Stimulated activated CD4-positive, alpha-beta T cell treated with anti-CD3 and anti-CD28 coated beads, Interleukin-1b, Interleukin-23, amount 100 ng/mL, for 1 hour (primary cell): Measurements from ENCODE around the gene NEURL1B.
"Not testable (repeated sequence)": the region's sequence is repeated elsewhere in the genome, so short reads cannot be mapped to it uniquely, and the experiment has no call there.

Source experiments
- DNase-seq, 2 donors: peaks; one replicate each; pipeline ENCODE4 v3.0.0-alpha.2; 2020; ENCODE audit warnings: low read depth in 2 of 2

Gene NEURL1B

GRCh38 chr5:172640822-172641358 is at the start of gene NEURL1B:
TSS of gene NEURL1B (plus strand) at chr5:172641263. CDS start at chr5:172641407, 144 bp downstream.
- DNase-seq, result peak in 1 of 2 donors; percentile 2

- DNase-seq, result no peak
Observed at GRCh38 chr5:172591636-172592035, 49.4 kb upstream of the NEURL1B start.

DNA sequence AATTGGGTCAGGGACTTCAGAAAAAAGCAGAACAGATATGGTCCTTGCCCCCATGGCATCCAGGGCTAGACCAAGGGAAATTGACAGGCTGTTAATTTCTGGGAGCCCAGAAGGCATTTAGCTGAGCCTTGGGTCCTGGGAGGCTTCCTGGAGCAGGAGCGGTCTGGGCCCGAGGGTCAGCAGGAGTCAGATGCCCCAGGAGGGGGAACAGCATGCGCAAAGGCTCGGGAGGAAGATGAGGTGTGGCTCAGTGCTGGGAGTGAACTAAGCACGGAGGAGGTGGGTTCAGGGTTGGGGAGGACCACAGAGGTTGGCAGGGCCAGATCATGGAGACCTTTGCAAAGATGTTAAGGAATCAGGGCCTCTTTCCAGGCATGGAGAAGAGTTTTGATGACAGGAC is 48.2 kb upstream of the NEURL1B start:
- DNase-seq, result no peak

GRCh38 chr5:172593306-172593705 is 47.8 kb upstream of the NEURL1B start:
- no peak for DNase-seq

DNA sequence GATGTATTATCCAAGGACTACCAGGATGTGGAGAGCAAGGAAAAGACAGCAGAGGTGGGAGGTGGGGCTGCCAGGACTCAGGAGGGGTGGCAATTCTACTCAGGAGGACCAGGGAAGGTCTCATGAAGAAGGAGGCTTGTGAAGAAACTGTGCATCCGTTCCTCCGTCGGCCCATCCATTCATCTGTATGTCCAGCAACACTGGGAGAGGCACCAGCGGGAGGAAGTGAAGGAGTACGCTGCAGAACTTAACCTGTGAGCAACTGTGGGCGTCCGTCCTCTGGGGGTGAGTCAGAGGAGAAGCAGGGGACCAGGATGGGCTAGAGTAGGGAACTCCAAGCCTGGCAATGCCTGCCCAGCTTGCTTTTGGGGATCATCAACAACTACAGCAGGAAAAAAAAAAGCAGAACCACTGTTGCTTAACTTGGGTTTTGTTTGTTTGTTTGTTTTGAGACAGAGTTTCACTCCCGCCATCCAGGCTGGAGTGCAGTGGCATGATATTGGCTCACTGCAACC is 47.3 kb upstream of the NEURL1B start:
- DNase-seq, result no peak

- DNase-seq, result no peak
Observed at GRCh38 chr5:172594431-172594830, 46.6 kb upstream of the NEURL1B start.

- no peak for DNase-seq
Observed at GRCh38 chr5:172594867-172595466, 46.1 kb upstream of the NEURL1B start.

DNA sequence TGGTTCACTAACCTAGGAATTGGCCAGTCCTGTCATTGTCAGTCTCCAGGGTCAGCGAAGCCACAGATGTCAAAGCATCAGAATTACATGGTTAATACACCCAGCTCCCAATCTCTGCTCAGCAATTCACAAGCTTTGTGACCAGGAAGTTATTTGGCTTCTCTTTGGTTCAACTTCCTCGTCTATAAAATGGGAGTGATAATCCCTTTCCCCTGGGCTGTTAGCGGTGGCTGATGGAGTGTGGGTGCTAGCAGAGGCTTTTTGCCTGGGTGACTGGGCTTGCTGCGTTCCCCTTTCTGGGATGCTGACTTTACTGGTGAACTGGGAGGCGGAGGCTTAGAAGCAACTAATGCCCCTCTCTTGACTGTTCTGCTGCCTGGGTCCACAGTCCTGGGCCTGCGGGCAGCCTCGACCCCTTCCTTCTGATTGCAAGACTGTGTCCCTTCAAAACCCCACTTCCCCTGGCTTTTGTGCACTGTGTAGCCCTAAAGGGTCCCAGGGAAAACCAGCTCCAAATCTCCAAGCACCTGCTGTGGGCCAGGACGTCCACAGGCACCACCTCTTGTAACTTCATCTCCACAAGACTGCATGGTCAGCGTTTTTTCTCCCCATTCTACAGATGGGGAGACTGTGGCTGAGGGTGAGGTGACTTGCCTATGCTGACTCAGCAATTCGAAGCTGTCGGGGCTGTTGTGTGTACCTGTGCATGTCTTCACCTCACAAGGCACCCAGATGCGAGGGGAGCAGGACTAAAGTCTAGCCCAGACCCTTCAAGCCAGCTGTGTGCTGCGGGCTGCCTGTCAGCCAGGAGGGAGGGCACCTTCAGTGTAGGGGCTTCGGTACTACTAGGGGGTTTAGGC is 45.2 kb upstream of the NEURL1B start:
- DNase-seq, result no peak

DNA sequence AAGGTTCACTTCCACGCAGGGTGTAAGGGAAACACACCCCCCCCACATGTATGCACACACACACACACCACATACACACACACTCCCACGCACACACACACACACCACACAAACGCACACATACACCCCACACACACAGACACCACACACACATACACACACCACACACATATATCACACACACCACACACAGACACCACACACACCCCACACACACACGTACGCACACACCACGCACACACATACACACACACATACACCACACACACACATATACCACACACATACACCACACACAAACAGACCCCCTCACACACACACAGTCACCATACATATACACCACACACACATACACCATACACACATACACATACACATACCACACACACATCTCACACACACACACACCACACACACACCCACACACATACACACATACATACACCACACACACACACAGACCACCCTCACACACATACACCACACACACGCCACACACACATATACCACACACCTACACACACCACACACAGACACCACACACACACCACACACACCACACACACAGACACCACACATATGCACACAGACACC is 44.3 kb upstream of the NEURL1B start:
- no peak for DNase-seq

GRCh38 chr5:172597755-172598155 is 43.3 kb upstream of the NEURL1B start:
- no peak for DNase-seq

- DNase-seq, result no peak
Observed at GRCh38 chr5:172598251-172599203, 42.5 kb upstream of the NEURL1B start.

DNA sequence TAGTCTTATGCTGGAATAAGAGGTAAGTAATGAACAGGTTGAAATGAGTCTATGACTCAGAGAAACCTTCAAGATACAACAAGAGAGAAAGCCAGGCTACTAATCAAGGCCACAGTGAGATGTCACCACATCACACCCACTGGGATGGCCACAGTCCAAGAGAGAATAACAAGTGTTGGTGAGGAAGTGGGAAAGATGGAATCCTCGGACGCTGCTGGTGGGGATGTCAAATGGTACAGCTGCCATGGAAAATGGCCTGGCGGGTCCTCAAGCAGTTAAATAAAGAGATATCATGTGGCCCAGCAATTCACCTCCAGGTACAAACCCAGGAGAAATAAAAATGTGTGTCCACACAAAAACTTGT is 41.9 kb upstream of the NEURL1B start:
- no peak for DNase-seq

DNA sequence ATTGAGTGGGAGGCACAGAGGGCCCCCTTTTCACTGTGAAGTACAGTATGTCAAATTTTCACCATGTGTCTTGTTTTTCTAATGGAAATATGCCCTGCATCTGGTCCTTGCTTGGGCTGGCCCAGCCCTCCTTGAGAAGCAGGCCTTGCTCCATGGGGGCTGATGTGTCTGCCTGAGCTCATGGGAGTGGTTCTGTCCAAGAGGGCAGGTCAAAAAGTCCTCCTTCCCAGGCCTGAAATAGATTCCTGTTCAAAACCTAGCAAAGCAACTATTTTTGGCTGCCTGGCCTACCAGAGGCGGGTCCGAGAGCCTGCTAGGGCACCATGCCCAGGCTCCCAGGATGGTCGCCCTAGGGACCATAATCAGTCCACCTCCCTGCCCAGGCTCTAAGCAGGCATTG is 40.5 kb upstream of the NEURL1B start:
- DNase-seq, result no peak

GRCh38 chr5:172601576-172601975 is 39.5 kb upstream of the NEURL1B start:
- not testable (repeated sequence) for DNase-seq

GRCh38 chr5:172602783-172603231 is 38.3 kb upstream of the NEURL1B start:
- DNase-seq, result no peak

- no peak for DNase-seq
Observed at GRCh38 chr5:172603251-172603806, 37.7 kb upstream of the NEURL1B start.

DNA sequence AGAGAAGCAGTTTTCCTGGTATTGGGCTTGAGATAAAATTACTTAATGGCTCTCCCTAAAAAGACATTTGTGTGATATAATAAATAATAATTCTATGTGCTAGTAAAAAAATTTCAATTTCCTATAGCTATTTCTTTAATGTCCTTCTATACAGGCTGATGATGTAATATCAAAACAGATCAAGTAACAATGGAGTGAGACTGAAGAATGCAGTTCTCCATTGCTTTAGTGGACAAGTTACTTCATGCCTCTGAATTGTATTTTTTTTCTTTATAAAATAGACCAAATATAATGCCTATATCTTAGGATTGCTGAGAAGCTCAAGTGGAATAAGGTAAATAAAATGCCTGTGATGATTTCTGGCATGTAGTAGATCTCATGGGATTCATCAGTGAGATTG is 35.6 kb upstream of the NEURL1B start:
- no peak for DNase-seq

DNA sequence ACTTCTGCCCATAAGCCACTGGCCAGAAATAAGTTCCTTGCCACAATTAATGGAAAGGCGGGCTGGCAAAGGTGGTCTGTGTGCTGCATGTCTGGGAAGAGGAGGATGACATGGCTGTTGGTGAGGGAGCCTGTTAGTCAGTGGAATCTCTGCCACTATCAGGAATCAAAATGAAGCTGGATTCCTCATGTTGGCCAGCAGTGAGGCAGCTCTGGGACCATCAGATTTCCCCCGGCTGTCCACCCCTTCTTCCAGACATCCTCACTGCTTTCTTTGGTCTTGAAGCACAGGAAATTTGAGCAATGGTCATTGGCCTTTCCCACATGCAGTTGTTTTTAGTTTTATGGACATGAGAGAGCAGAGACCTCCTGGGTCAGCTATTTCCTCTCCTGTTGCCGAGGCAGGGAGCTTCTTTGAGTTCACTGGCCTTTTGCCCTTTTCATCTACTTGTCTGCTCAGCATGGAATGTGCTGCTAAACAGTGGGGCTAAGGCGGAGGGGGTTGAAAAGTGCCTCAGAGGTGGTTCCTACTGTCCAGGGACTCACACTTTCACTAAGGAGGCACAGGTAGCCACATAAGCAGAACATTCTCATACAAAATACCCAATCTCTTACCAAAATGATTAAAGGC is 34.8 kb upstream of the NEURL1B start:
- DNase-seq, result no peak

DNA sequence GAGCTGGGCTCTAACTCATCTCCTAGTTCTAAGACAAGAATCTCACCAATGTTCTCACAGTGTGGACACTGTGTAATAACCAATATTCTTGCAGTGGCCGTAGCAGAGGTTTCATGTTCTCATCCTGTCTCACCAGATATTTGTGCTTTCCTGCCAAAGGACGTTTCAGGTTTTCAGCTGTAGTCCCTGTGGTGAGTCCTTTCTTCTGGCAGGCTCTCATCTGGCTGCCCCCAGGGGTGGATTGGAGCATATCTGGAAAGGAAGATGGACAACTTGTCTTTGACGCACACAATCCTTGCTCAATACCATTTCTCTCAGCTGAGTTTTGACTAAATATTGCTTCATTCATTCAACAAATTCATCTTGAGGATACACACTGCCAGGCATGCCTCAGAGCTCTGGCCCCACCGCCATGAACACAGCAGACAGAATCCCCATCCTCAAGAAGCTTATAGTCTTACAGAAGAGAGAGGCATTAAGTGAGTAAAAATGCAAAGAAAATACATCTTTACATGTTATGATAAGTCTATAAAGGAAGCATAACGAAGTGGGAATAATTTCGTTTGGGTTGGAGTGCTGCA is 33.8 kb upstream of the NEURL1B start:
- DNase-seq, result no peak

GRCh38 chr5:172608773-172609172 is 32.3 kb upstream of the NEURL1B start:
- DNase-seq, result no peak
